Prostate gland (tissue), 2 donors: ENCODE data around the gene SH3PXD2A.

ENCODE experiments used
- CTCF ChIP-seq, 4 experiments: fragments of 200-600 bp in 2 of 4; fragments of 450-650 bp in 2 of 4; sonication (generic) in 2 of 4; IDR thresholded peaks; 1 replicate in 3 of 4; 2 replicates in 1 of 4; pipeline ENCODE4 v1.5.1; 2016 to 2019; ENCODE audit warnings: antibody characterized with exemption in 4 of 4, mild to moderate bottlenecking in 2 of 4, moderate library complexity in 2 of 4
- POLR2A ChIP-seq: fragments of 450-650 bp; IDR thresholded peaks from one replicate; pipeline ENCODE4 v1.6.1; 2016; ENCODE audit warnings: antibody characterized with exemption, mild to moderate bottlenecking

GRCh38 chr10:103812432-103812831, 42.9 kb downstream of the SH3PXD2A start:
- no peak for TF ChIP-seq CTCF (IDR thresholded peaks at IDR 0.05)
- no peak for TF ChIP-seq POLR2A
